PC-9 (cell line): ENCODE measurements around the gene ERH. TPM values are rescaled to one million over a fixed set of nuclear protein-coding genes. Genes with fewer than 3 reads are reported as not detected.

Source experiments
- BruUV-seq: library from RNA; stranded (reverse); fragments of 400-500 nt; replicated peaks from 2 replicates; lab custom pipeline; 2021; lab: Mats Ljungman, UMichigan
- CTCF ChIA-PET: fragments of 300-600 bp; sonication (Branson Sonifier 250); formaldehyde crosslinking; loops from one replicate; lab custom pipeline; 2022; ENCODE audit warnings: antibody characterized with exemption; lab: Charles Lee
- POLR2A ChIA-PET: fragments of 300-600 bp; sonication (Branson Sonifier 250); formaldehyde crosslinking; loops from one replicate; lab custom pipeline; 2022; ENCODE audit warnings: antibody characterized with exemption; ENCODE audit not compliant: unreplicated experiment; lab: Charles Lee
- DNase-seq, 2 experiments: peaks; one replicate each; pipeline versions ENCODE4 v3.0.0 to v3.0.0-alpha.2; 2015 to 2022; ENCODE audit warnings: mixed read lengths in 1 of 2
- H2AFZ ChIP-seq: fragments of 200-600 bp; sonication (generic); 2 replicates; pipeline ENCODE4 v1.8.1; 2017; ENCODE audit warnings: antibody characterized with exemption
- H3F3A ChIP-seq: fragments of 200-600 bp; sonication (generic); 2 replicates; pipeline ENCODE4 v1.8.1; 2017; ENCODE audit warnings: antibody characterized with exemption, mild to moderate bottlenecking, low read depth; ENCODE audit not compliant: insufficient read depth
- H3K27ac ChIP-seq: fragments of 200-600 bp; sonication (generic); 2 replicates; pipeline ENCODE4 v1.6.1; 2016; ENCODE audit warnings: mixed run types
- H3K27me3 ChIP-seq: fragments of 200-600 bp; sonication (generic); 2 replicates; pipeline ENCODE4 v1.6.1; 2016; ENCODE audit warnings: low read depth, mixed run types; ENCODE audit not compliant: insufficient read depth
- H3K36me3 ChIP-seq: fragments of 200-600 bp; sonication (generic); 2 replicates; pipeline ENCODE4 v1.6.1; 2016; ENCODE audit warnings: low read depth, mixed run types
- H3K4me1 ChIP-seq: fragments of 200-600 bp; sonication (generic); replicated peaks from 2 replicates; pipeline ENCODE4 v1.6.1; 2016; ENCODE audit warnings: mixed run types; ENCODE audit not compliant: insufficient read depth
- H3K4me2 ChIP-seq: fragments of 200-600 bp; sonication (generic); 2 replicates; pipeline ENCODE4 v1.6.1; 2017; ENCODE audit warnings: mixed run types
- H3K4me3 ChIP-seq: fragments of 200-600 bp; sonication (generic); 2 replicates; pipeline ENCODE4 v1.6.1; 2016; ENCODE audit warnings: mixed run types
- H3K79me2 ChIP-seq: fragments of 200-600 bp; sonication (generic); 2 replicates; pipeline ENCODE4 v1.6.1; 2017; ENCODE audit warnings: low read depth, mixed run types
- H3K9me2 ChIP-seq: fragments of 200-600 bp; sonication (generic); 2 replicates; pipeline ENCODE4 v1.8.1; 2017; ENCODE audit warnings: mild to moderate bottlenecking; ENCODE audit not compliant: insufficient read depth
- H3K9me3 ChIP-seq: fragments of 200-600 bp; sonication (generic); 2 replicates; pipeline ENCODE4 v1.8.1; 2016; ENCODE audit warnings: low read depth; ENCODE audit not compliant: insufficient read depth
- H4K20me1 ChIP-seq: fragments of 200-600 bp; sonication (generic); 2 replicates; pipeline ENCODE4 v1.8.1; 2017; ENCODE audit not compliant: insufficient read depth
- EZH2 ChIP-seq: fragments of 200-600 bp; sonication (generic); IDR thresholded peaks from 2 replicates; pipeline ENCODE4 v1.8.0; 2017; ENCODE audit warnings: antibody characterized with exemption, low read depth
- intact Hi-C: fragments of 100-400 bp; cut with micrococcal nuclease; formaldehyde crosslinking; loops from one replicate; pipeline ENCODE4 v1.10.0; 2022; ENCODE audit not compliant: unreplicated experiment
- total RNA-seq: library from RNA; stranded (reverse); gene quantifications from 2 replicates; pipeline ENCODE4 v1.2.3, GENCODE V29; 2021
- TF ChIP-seq, protein P1 (sequence below): fragments of 200-600 bp; sonication (generic); conservative IDR thresholded peaks from 2 replicates; pipeline ENCODE4 v1.6.1; 2017; ENCODE audit warnings: mixed run types, antibody characterized with exemption, mild to moderate bottlenecking, moderate library complexity

ERH gene
- total RNA-seq, 1 experiment from 2014 or later, result 347 TPM

DNA sequence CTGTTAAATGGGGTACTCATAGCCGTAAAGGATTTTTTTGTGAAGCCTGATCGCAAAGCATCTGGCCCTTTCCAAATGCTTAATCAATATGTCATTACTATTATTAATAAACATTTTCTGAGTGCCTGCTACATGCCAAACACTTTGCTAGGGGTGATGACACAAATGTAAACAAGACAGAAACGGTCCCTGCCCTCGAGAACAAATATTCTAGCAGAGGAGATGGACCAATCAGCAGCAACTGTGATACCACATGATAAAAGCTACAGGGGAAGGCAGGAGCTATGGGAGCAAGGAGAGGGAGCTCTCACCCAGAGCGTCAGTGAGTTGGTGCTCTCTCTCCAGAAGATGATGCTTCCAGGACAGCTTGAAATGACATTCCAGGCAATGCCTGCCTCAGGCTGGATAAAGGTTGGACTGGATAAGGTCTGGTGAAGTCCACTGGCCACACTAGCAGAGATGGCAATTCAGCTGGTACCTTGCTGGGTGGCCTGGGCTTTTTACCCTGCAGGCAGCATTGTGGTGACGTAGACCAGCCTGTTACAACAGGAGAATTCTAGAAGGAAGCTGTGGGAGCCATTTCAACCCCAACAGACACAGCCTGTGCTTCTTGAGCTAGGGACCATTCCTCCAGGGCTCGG lies 41.1 kb downstream of the ERH start:
- intact Hi-C loops, result no loop called here
- ChIA-PET POLR2A (interaction anchor here (0.6 kb wide), 1 partner anchor 41 kb away, joined by 6 read pairs; the partner anchor contains the start of gene ERH), CTCF (no interaction called here)

DNA sequence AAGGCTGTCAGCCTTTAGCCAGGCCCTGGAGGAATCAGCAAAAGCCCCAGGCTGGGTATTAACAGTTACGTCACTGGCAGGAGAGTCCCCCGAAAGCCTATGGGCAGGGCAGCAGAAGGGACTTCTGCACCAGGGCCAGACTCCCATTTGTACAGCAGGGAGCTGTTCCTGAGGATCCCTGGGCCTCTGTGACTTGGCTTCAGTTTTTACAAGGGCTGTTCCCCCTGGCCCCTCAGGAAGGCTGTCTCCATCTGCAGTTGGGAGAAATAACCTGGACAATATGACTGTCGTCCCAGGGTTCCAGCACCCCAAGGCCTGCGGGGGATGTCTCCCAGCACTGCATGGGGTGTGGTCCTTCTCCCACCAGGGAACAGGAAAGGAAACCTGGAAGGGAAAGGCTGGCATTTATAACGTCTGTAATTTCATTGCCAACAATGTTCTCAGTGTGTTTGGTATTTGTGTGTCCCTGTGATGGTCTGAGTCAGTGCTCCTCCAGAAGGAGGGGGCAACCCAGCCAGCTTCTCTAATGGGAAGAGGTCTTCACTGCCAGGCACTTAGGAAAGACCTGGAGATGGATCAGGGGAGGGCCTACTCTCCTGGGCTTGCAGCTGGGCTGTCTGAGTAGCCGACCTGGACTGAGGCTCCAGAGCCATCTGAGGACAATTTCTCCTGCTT lies 42.4 kb downstream of the ERH start:
- H3K4me2 ChIP-seq, result no peak overlapping the region
- no peaks in the 10 kb centered on the region for H3K36me3 ChIP-seq
- no peak overlapping the region for H3K27ac ChIP-seq
- no peak for DNase-seq
- TF ChIP-seq, protein P1, sequence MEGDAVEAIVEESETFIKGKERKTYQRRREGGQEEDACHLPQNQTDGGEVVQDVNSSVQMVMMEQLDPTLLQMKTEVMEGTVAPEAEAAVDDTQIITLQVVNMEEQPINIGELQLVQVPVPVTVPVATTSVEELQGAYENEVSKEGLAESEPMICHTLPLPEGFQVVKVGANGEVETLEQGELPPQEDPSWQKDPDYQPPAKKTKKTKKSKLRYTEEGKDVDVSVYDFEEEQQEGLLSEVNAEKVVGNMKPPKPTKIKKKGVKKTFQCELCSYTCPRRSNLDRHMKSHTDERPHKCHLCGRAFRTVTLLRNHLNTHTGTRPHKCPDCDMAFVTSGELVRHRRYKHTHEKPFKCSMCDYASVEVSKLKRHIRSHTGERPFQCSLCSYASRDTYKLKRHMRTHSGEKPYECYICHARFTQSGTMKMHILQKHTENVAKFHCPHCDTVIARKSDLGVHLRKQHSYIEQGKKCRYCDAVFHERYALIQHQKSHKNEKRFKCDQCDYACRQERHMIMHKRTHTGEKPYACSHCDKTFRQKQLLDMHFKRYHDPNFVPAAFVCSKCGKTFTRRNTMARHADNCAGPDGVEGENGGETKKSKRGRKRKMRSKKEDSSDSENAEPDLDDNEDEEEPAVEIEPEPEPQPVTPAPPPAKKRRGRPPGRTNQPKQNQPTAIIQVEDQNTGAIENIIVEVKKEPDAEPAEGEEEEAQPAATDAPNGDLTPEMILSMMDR, result no peak
- TF ChIP-seq EZH2, result no peak
- H2AFZ ChIP-seq, result no peak overlapping the region
- no peaks in the 10 kb centered on the region for H3K79me2 ChIP-seq
- no TSS peak for BruUV-seq
- no peaks in the 10 kb centered on the region for H3K9me2 ChIP-seq
- H3F3A ChIP-seq, result no peaks in the 10 kb centered on the region
- H3K9me3 ChIP-seq, result no peaks in the 10 kb centered on the region
- no peaks in the 10 kb centered on the region for H3K27me3 ChIP-seq
- CTCF ChIA-PET, result no interaction called here
- no peaks in the 10 kb centered on the region for H3K4me1 ChIP-seq
- no peaks in the 10 kb centered on the region for H4K20me1 ChIP-seq
- intact Hi-C loops, result no loop called here
- POLR2A ChIA-PET, result no interaction called here
- no peak overlapping the region for H3K4me3 ChIP-seq

More for the DNA sequence above, 41.1 kb downstream of the ERH start:
- TF ChIP-seq EZH2, result no peak
- TF ChIP-seq, protein P1, result no peak
- H3K4me1 ChIP-seq, result no peaks in the 10 kb centered on the region
- no peaks in the 10 kb centered on the region for H3F3A ChIP-seq
- H3K4me2 ChIP-seq, result no peak overlapping the region
- no peak overlapping the region for H3K27ac ChIP-seq
- no TSS peak for BruUV-seq
- no peaks in the 10 kb centered on the region for H3K9me3 ChIP-seq
- H2AFZ ChIP-seq, result no peak overlapping the region
- no peaks in the 10 kb centered on the region for H3K79me2 ChIP-seq
- no peaks in the 10 kb centered on the region for H4K20me1 ChIP-seq
- no peaks in the 10 kb centered on the region for H3K27me3 ChIP-seq
- H3K4me3 ChIP-seq, result no peak overlapping the region
- no peak for DNase-seq
- no peaks in the 10 kb centered on the region for H3K36me3 ChIP-seq
- no peaks in the 10 kb centered on the region for H3K9me2 ChIP-seq

DNA sequence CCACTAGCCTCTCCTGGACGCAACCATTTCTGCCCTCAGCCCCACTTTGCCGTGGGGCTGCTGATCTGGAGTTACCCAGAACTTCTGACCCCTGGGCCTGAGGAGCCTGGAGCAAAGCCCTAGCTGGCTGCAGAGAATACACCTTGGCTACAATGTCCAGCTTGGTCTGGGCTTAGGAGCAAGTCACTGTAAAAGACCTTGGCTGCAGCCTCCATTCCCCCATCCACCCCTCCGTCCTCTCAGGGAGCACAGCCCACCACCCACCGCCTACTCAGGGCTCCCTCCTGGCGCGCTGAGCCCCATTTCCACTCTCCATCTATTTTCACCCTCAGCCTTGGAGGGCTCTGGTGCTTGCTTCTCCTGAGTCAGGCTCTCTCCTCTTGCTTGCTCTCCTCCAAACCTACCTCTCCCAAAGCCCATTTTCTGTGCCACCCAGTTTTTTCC lies 42.9 kb downstream of the ERH start:
- CTCF ChIA-PET, result no interaction called here
- no peak overlapping the region for H3K27ac ChIP-seq
- no peak for DNase-seq
- H3F3A ChIP-seq, result no peaks in the 10 kb centered on the region
- POLR2A ChIA-PET, result no interaction called here
- H3K36me3 ChIP-seq, result no peaks in the 10 kb centered on the region
- H4K20me1 ChIP-seq, result no peaks in the 10 kb centered on the region
- intact Hi-C loops, result no loop called here
- no peak overlapping the region for H3K4me2 ChIP-seq
- no peak overlapping the region for H3K4me3 ChIP-seq
- H3K27me3 ChIP-seq, result no peaks in the 10 kb centered on the region
- no peaks in the 10 kb centered on the region for H3K9me3 ChIP-seq
- H3K79me2 ChIP-seq, result no peaks in the 10 kb centered on the region
- no peaks in the 10 kb centered on the region for H3K4me1 ChIP-seq
- no peak overlapping the region for H2AFZ ChIP-seq
- H3K9me2 ChIP-seq, result no peaks in the 10 kb centered on the region
- TF ChIP-seq, protein P1, result no peak
- TF ChIP-seq EZH2, result no peak
- BruUV-seq, result no TSS peak
